ENCODE measurements around the gene MIDN. TPM values are rescaled to one million over a fixed set of nuclear protein-coding genes. Genes with fewer than 3 reads are reported as not detected.
A peak's percentile ranks its signal among the peaks of the same experiment; 100 is the strongest.

The MIDN gene
- total RNA-seq, 1 donor from 2014 or later: 325 TPM

GRCh38 chr19:1284979-1285736 is 36.8 kb downstream of the MIDN start:
- H3K4me1 Mint-ChIP-seq (ENCODE audit: low read depth, unreplicated experiment): peaks cover 4% of the 10 kb centered on the region
- peak overlapping the region; percentile 72 for H3K4me3 Mint-ChIP-seq (ENCODE audit: unreplicated experiment)
- DNase-seq: peak; percentile 43
- no peaks in the 10 kb centered on the region for H3K36me3 Mint-ChIP-seq (ENCODE audit: unreplicated experiment)
- peaks cover 6% of the 10 kb centered on the region for H3K9me3 Mint-ChIP-seq (ENCODE audit: unreplicated experiment)
- H3K27me3 Mint-ChIP-seq (ENCODE audit: unreplicated experiment): peaks cover 12% of the 10 kb centered on the region
- peak overlapping the region; percentile 78 for H3K27ac Mint-ChIP-seq (ENCODE audit: unreplicated experiment)
- TF ChIP-seq CTCF (IDR thresholded peaks at IDR 0.05; ENCODE audit: partially characterized antibody, unreplicated experiment): no peak

GRCh38 chr19:1285737-1286360 is 37.5 kb downstream of the MIDN start, which contains the start of gene EFNA2:
EFNA2 (plus strand) TSS chr19:1285873; CDS start chr19:1286169, 296 bp downstream.
- Mint-ChIP-seq H3K4me1 (ENCODE audit: low read depth, unreplicated experiment) (no peaks in the 10 kb centered on the region), H3K4me3 (ENCODE audit: unreplicated experiment) (peak within 1 kb of the TSS; percentile 85), H3K27ac (ENCODE audit: unreplicated experiment) (peak within 1 kb of the TSS; percentile 78), H3K27me3 (ENCODE audit: unreplicated experiment) (peaks cover 10% of the 10 kb centered on the region), H3K9me3 (ENCODE audit: unreplicated experiment) (peaks cover 4% of the 10 kb centered on the region), H3K36me3 (ENCODE audit: unreplicated experiment) (no peaks in the 10 kb centered on the region)
- no peak for TF ChIP-seq CTCF (IDR thresholded peaks at IDR 0.05; ENCODE audit: partially characterized antibody, unreplicated experiment)
- no peak for DNase-seq

GRCh38 chr19:1286487-1287353 is 38.3 kb downstream of the MIDN start:
- peaks cover 4% of the 10 kb centered on the region for H3K9me3 Mint-ChIP-seq (ENCODE audit: unreplicated experiment)
- peaks cover 7% of the 10 kb centered on the region for H3K27me3 Mint-ChIP-seq (ENCODE audit: unreplicated experiment)
- peak overlapping the region; percentile 85 for H3K4me3 Mint-ChIP-seq (ENCODE audit: unreplicated experiment)
- peak; percentile 34 for DNase-seq
- no peaks in the 10 kb centered on the region for H3K36me3 Mint-ChIP-seq (ENCODE audit: unreplicated experiment)
- H3K4me1 Mint-ChIP-seq (ENCODE audit: low read depth, unreplicated experiment): no peaks in the 10 kb centered on the region
- no peak for TF ChIP-seq CTCF (IDR thresholded peaks at IDR 0.05; ENCODE audit: partially characterized antibody, unreplicated experiment)
- peak overlapping the region; percentile 52 for H3K27ac Mint-ChIP-seq (ENCODE audit: unreplicated experiment)

GRCh38 chr19:1287354-1288225 is 39.2 kb downstream of the MIDN start:
- Mint-ChIP-seq H3K9me3 (ENCODE audit: unreplicated experiment) (peaks cover 4% of the 10 kb centered on the region), H3K27me3 (ENCODE audit: unreplicated experiment) (peaks cover 7% of the 10 kb centered on the region), H3K4me1 (ENCODE audit: low read depth, unreplicated experiment) (no peaks in the 10 kb centered on the region), H3K27ac (ENCODE audit: unreplicated experiment) (peak overlapping the region; percentile 17), H3K36me3 (ENCODE audit: unreplicated experiment) (no peaks in the 10 kb centered on the region), H3K4me3 (ENCODE audit: unreplicated experiment) (peak overlapping the region; percentile 79)
- TF ChIP-seq CTCF (IDR thresholded peaks at IDR 0.05; ENCODE audit: partially characterized antibody, unreplicated experiment): no peak
- peak; percentile 45 for DNase-seq
